Measurements from ENCODE around the gene TRPV2.

TRPV2 gene

GRCh38 chr17:16418685-16419068 lies 3.3 kb downstream of the TRPV2 start:
- no peak for DNase-seq (ENCODE audit: low read depth)
- TF ChIP-seq CTCF (IDR thresholded peaks at IDR 0.05; ENCODE audit: low read depth, low read length, missing control alignments), result no peak
- H3K4me3 ChIP-seq (ENCODE audit: low read depth, low read length), result peak overlapping the region; percentile 5; the same call in 1 of the 2 replicates

- no peak for DNase-seq (ENCODE audit: low read depth)
- peak overlapping the region; percentile 17 for H3K4me3 ChIP-seq (ENCODE audit: low read depth, low read length)
- no peak for TF ChIP-seq CTCF (IDR thresholded peaks at IDR 0.05; ENCODE audit: low read depth, low read length, missing control alignments)
Measured at GRCh38 chr17:16419074-16419928, 3.9 kb downstream of the TRPV2 start.

DNA sequence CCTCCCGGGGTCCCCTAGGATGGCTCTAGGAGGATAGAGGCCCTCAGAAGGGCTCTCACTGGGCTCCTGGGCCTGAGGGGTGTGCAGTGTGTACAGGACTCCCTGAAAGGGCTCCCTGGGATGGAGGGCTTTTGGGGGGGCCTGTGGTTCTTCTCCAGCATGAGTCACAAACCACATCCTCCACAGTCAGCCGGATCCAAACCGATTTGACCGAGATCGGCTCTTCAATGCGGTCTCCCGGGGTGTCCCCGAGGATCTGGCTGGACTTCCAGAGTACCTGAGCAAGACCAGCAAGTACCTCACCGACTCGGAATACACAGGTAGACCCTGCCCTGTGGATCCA lies 4.5 kb downstream of the TRPV2 start:
- no peak for DNase-seq (ENCODE audit: low read depth)
- peak overlapping the region; percentile 17 for H3K4me3 ChIP-seq (ENCODE audit: low read depth, low read length)
- no peak for TF ChIP-seq CTCF (IDR thresholded peaks at IDR 0.05; ENCODE audit: low read depth, low read length, missing control alignments)

GRCh38 chr17:16422416-16422815 lies 7.0 kb downstream of the TRPV2 start:
- TF ChIP-seq CTCF (IDR thresholded peaks at IDR 0.05; ENCODE audit: low read depth, low read length, missing control alignments), result no peak
- DNase-seq (ENCODE audit: low read depth), result no peak
- no peak overlapping the region for H3K4me3 ChIP-seq (ENCODE audit: low read depth, low read length)

DNA sequence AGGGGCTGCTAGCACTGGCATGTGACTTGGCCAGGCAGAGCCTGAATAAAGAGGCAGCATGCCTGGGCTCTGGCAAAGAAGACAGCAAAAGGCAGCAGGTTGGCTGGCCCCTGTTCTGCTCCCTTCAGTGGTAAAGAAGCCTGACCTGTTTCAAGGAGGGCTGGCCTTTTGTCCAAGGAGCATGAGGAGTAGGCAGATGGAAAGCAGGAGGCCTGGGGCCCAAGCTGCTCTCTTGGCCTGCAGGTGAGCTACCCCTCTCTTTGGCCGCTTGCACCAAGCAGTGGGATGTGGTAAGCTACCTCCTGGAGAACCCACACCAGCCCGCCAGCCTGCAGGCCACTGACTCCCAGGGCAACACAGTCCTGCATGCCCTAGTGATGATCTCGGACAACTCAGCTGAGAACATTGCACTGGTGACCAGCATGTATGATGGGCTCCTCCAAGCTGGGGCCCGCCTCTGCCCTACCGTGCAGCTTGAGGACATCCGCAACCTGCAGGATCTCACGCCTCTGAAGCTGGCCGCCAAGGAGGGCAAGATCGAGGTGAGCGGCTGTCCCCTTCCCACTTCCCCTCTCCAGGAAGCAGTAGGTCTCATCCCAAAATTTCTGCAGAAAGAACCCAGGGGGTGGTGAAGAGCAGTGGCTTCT lies 8.0 kb downstream of the TRPV2 start:
- no peak for DNase-seq (ENCODE audit: low read depth)
- no peak overlapping the region for H3K4me3 ChIP-seq (ENCODE audit: low read depth, low read length)
- no peak for TF ChIP-seq CTCF (IDR thresholded peaks at IDR 0.05; ENCODE audit: low read depth, low read length, missing control alignments)

- H3K4me3 ChIP-seq (ENCODE audit: low read depth, low read length), result no peak overlapping the region
- no peak for DNase-seq (ENCODE audit: low read depth)
- no peak for TF ChIP-seq CTCF (IDR thresholded peaks at IDR 0.05; ENCODE audit: low read depth, low read length, missing control alignments)
Measured at GRCh38 chr17:16425202-16425601, 9.8 kb downstream of the TRPV2 start.
